ENCODE results near the gene PLEKHA7.

The PLEKHA7 gene

GRCh38 chr11:16738193-16738946 is 275.8 kb downstream of the PLEKHA7 start, which contains the start of gene C11orf58:
Gene C11orf58, plus strand, starts transcription at chr11:16738647. Its CDS starts 132 bp downstream, at chr11:16738779.
- WGBS, result under 1% methylated on average over 47 of the region's 47 CpGs
- peak within 1 kb of the TSS; percentile 84 for H3K27ac ChIP-seq (ENCODE audit: low read depth, low read length)

GRCh38 chr11:16737818-16738192 is 276.4 kb downstream of the PLEKHA7 start:
- WGBS, result 3% methylated on average over 6 of the region's 6 CpGs
- peaks cover 12% of the 10 kb centered on the region for H3K4me1 ChIP-seq (ENCODE audit: insufficient read depth, low read length)
- peak overlapping the region; percentile 78 for H3K27ac ChIP-seq (ENCODE audit: low read depth, low read length)
- peak overlapping the region; percentile 97 for H3K9ac ChIP-seq (ENCODE audit: low read depth, low read length)
- no peaks in the 10 kb centered on the region for H3K9me3 ChIP-seq (ENCODE audit: insufficient read depth, low read depth, low read length)
- H3K4me3 ChIP-seq (ENCODE audit: low read length), result peak overlapping the region; percentile 88
- H3K27me3 ChIP-seq (ENCODE audit: insufficient read depth, low read length), result no peaks in the 10 kb centered on the region
- H3K36me3 ChIP-seq (ENCODE audit: insufficient read depth, low read length), result peaks cover 18% of the 10 kb centered on the region

More at GRCh38 chr11:16738193-16738946, 275.8 kb downstream of the PLEKHA7 start, which contains the start of gene C11orf58:
- peaks cover 23% of the 10 kb centered on the region for H3K36me3 ChIP-seq (ENCODE audit: insufficient read depth, low read length)
- H3K4me1 ChIP-seq (ENCODE audit: insufficient read depth, low read length), result peaks cover 13% of the 10 kb centered on the region
- H3K9me3 ChIP-seq (ENCODE audit: insufficient read depth, low read depth, low read length), result no peaks in the 10 kb centered on the region
- no peaks in the 10 kb centered on the region for H3K27me3 ChIP-seq (ENCODE audit: insufficient read depth, low read length)
- H3K4me3 ChIP-seq (ENCODE audit: low read length), result peak within 1 kb of the TSS; percentile 88
- H3K9ac ChIP-seq (ENCODE audit: low read depth, low read length), result peak within 1 kb of the TSS; percentile 97
